HG03025 (cell line): ENCODE results near the gene HOXA5.

ENCODE experiments used
- ATAC-seq: cut with Tn5 transposase; IDR thresholded peaks from one replicate; pipeline ENCODE4 v1.9.1; 2021; ENCODE audit warnings: mild to moderate bottlenecking, moderate library complexity; ENCODE audit not compliant: unreplicated experiment, low FRiP score

HOXA5 gene

GRCh38 chr7:27150568-27151340 lies 7.3 kb upstream of the HOXA5 start:
- ATAC-seq, result peak; percentile 55

- no peak for ATAC-seq
Measured at GRCh38 chr7:27149842-27150567, 6.5 kb upstream of the HOXA5 start.

GRCh38 chr7:27148756-27149641 lies 5.5 kb upstream of the HOXA5 start:
- no peak for ATAC-seq

GRCh38 chr7:27148031-27148755 lies 4.7 kb upstream of the HOXA5 start:
- ATAC-seq, result no peak

- no peak for ATAC-seq
Measured at GRCh38 chr7:27147199-27148030, 3.9 kb upstream of the HOXA5 start, which contains the start of gene HOXA6. Gene HOXA6 (minus strand): TSS chr7:27147774. CDS start chr7:27147749, 25 bp downstream.

- ATAC-seq, result no peak
Measured at GRCh38 chr7:27146491-27147198, 3.2 kb upstream of the HOXA5 start.

- ATAC-seq, result no peak
Measured at GRCh38 chr7:27145914-27146412, 2.5 kb upstream of the HOXA5 start.

- no peak for ATAC-seq
Measured at GRCh38 chr7:27145165-27145913, 1.9 kb upstream of the HOXA5 start.

- no peak for ATAC-seq
Measured at GRCh38 chr7:27144781-27145164, 1.3 kb upstream of the HOXA5 start.

- ATAC-seq, result no peak
Measured at GRCh38 chr7:27143950-27144780, 684 bp upstream of the HOXA5 start.

- ATAC-seq, result no peak
Measured at GRCh38 chr7:27142580-27143022, 880 bp downstream of the HOXA5 start.

- ATAC-seq, result no peak
Measured at GRCh38 chr7:27141923-27142579, 1.4 kb downstream of the HOXA5 start.

- ATAC-seq, result no peak
Measured at GRCh38 chr7:27141137-27141922, 2.2 kb downstream of the HOXA5 start.

GRCh38 chr7:27140126-27140857 lies 3.2 kb downstream of the HOXA5 start:
- no peak for ATAC-seq
